Esophagus squamous epithelium (tissue), 5 donors: ENCODE measurements around the gene CDC42BPB. TPM values are rescaled to one million over a fixed set of nuclear protein-coding genes. Genes with fewer than 3 reads are reported as not detected.

Experiments used
- DNase-seq: peaks from one replicate; lab custom pipeline; 2025; lab: John Stamatoyannopoulos, UW
- H3K27ac ChIP-seq, 4 donors: fragments of 200-600 bp; sonication (generic); one replicate each; pipeline ENCODE4 v1.5.1; 2016 to 2019; ENCODE audit warnings: mild to moderate bottlenecking in 1 of 4
- H3K27me3 ChIP-seq, 4 donors: fragments of 200-600 bp; sonication (generic); 1 replicate in 3 of 4; 2 replicates in 1 of 4; pipeline versions ENCODE4 v1.5.1 to v1.6.0; 2017 to 2021; ENCODE audit warnings: antibody characterized with exemption in 1 of 4
- H3K36me3 ChIP-seq, 3 donors: fragments of 200-600 bp; sonication (generic); one replicate each; pipeline ENCODE4 v1.5.1; 2016 to 2019
- H3K4me1 ChIP-seq, 3 donors: fragments of 200-600 bp; sonication (generic); one replicate each; pipeline ENCODE4 v1.5.1; 2017 to 2019
- H3K4me3 ChIP-seq, 4 donors: fragments of 200-600 bp; sonication (generic); 1 replicate in 3 of 4; 2 replicates in 1 of 4; pipeline ENCODE4 v1.5.1; 2016 to 2019; ENCODE audit warnings: mild to moderate bottlenecking in 2 of 4, moderate library complexity in 1 of 4
- H3K9me3 ChIP-seq, 3 donors: fragments of 200-600 bp; sonication (generic); one replicate each; pipeline ENCODE4 v1.5.1; 2016 to 2019
- POLR2A ChIP-seq, 4 donors: fragments of 450-650 bp; IDR thresholded peaks; one replicate each; pipeline ENCODE4 v1.6.1; 2017; ENCODE audit warnings: antibody characterized with exemption in 4 of 4, mild to moderate bottlenecking in 4 of 4, moderate library complexity in 3 of 4
- WGBS, 2 donors: methylation state at CpG; one replicate each; pipeline ENCODE4 v1.1.5; 2018; 5-methylcytosine and 5-hydroxymethylcytosine counted together
- intact Hi-C: fragments of 100-400 bp; cut with DNase I; formaldehyde crosslinking; loops from one replicate; pipeline ENCODE4 v1.15.0; 2022
- total RNA-seq, 4 donors: library from RNA; depleted of rRNA; stranded (reverse); fragments of >200 nt; gene quantifications; one replicate each; pipeline ENCODE4 v1.1.0, GENCODE V29; 2016
- TF ChIP-seq, protein P1 (sequence below), 6 experiments: fragments of 450-650 bp in 4 of 6; fragments of 200-600 bp in 2 of 6; sonication (generic) in 2 of 6; IDR thresholded peaks; one replicate each; pipeline ENCODE4 v1.5.1; 2016 to 2019; ENCODE audit warnings: antibody characterized with exemption in 6 of 6, mild to moderate bottlenecking in 4 of 6, moderate library complexity in 4 of 6
- donor health status: DM: yes; HTN: yes; CAD: no.

The CDC42BPB gene
- total RNA-seq, 4 donors from 2014 or later = 43.7 to 98.2 (median 81.2) TPM

DNA sequence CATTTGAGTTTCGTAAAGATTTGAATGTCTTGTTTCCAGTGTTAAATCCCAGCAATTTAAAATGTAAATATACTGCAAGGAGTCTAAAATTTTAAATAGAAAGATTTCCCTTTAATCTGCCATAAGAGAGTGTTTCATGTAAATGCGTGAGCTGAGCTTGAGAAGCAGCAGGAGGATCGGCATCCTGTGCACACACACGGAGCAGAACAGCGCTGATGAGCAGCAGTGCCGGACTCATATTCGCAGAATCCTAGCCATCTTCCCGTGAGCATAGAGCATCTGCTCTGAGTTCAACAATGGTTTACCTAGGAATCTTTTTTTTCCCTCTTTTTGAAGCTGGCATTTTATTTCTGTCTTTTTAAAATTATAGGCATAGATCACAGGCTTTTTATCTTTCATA lies 164.7 kb downstream of the CDC42BPB start:
- Histone ChIP-seq H3K9me3 (no peaks in the 10 kb centered on the region), H3K4me1 (peaks cover 0 to 19% (median 0%) of the 10 kb centered on the region in 3 donors), H3K4me3 (no peak overlapping the region), H3K36me3 (peaks cover 0 to 71% (median 2%) of the 10 kb centered on the region in 3 donors), H3K27ac (no peak overlapping the region), H3K27me3 (no peaks in the 10 kb centered on the region)
- no peak for TF ChIP-seq POLR2A (IDR thresholded peaks at IDR 0.05)
- TF ChIP-seq, protein P1, sequence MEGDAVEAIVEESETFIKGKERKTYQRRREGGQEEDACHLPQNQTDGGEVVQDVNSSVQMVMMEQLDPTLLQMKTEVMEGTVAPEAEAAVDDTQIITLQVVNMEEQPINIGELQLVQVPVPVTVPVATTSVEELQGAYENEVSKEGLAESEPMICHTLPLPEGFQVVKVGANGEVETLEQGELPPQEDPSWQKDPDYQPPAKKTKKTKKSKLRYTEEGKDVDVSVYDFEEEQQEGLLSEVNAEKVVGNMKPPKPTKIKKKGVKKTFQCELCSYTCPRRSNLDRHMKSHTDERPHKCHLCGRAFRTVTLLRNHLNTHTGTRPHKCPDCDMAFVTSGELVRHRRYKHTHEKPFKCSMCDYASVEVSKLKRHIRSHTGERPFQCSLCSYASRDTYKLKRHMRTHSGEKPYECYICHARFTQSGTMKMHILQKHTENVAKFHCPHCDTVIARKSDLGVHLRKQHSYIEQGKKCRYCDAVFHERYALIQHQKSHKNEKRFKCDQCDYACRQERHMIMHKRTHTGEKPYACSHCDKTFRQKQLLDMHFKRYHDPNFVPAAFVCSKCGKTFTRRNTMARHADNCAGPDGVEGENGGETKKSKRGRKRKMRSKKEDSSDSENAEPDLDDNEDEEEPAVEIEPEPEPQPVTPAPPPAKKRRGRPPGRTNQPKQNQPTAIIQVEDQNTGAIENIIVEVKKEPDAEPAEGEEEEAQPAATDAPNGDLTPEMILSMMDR (IDR thresholded peaks at IDR 0.05) = no peak
- no peak for DNase-seq
- intact Hi-C loops = no loop called here
- 91 to 93% methylated on average over 8 of the region's 8 CpGs for WGBS, 2 donors

GRCh38 chr14:102891556-102891955 lies 165.8 kb downstream of the CDC42BPB start:
- H3K4me1 ChIP-seq = peaks cover 0 to 19% (median 0%) of the 10 kb centered on the region in 3 donors
- no peak for DNase-seq
- H3K27me3 ChIP-seq = no peaks in the 10 kb centered on the region
- 77 to 83% methylated on average over 4 of the region's 4 CpGs for WGBS, 2 donors
- H3K36me3 ChIP-seq = peaks cover 0 to 76% (median 0%) of the 10 kb centered on the region in 3 donors
- no peaks in the 10 kb centered on the region for H3K9me3 ChIP-seq
- H3K4me3 ChIP-seq = no peak overlapping the region
- intact Hi-C loops = no loop called here
- TF ChIP-seq POLR2A (IDR thresholded peaks at IDR 0.05) = no peak
- TF ChIP-seq, protein P1 (IDR thresholded peaks at IDR 0.05) = no peak
- H3K27ac ChIP-seq = no peak overlapping the region

- no peaks in the 10 kb centered on the region for H3K27me3 ChIP-seq
- no peak overlapping the region for H3K27ac ChIP-seq
- no peaks in the 10 kb centered on the region for H3K9me3 ChIP-seq
- DNase-seq = no peak
- intact Hi-C loops = no loop called here
- TF ChIP-seq, protein P1 (IDR thresholded peaks at IDR 0.05) = no peak
- TF ChIP-seq POLR2A (IDR thresholded peaks at IDR 0.05) = no peak
- peaks cover 0 to 80% (median 3%) of the 10 kb centered on the region in 3 donors for H3K36me3 ChIP-seq
- WGBS, 2 donors = 90 to 91% methylated on average over 14 to 15 of the region's 15 CpGs
- H3K4me1 ChIP-seq = peaks cover 0 to 19% (median 0%) of the 10 kb centered on the region in 3 donors
- no peak overlapping the region for H3K4me3 ChIP-seq
Measured at GRCh38 chr14:102891111-102891510, 166.2 kb downstream of the CDC42BPB start.

- H3K4me1 ChIP-seq = peaks cover 0 to 19% (median 0%) of the 10 kb centered on the region in 3 donors
- H3K36me3 ChIP-seq = peaks cover 0 to 81% (median 5%) of the 10 kb centered on the region in 3 donors
- WGBS, 2 donors = 88 to 96% methylated on average over 7 of the region's 7 CpGs
- no peak for TF ChIP-seq POLR2A (IDR thresholded peaks at IDR 0.05)
- TF ChIP-seq, protein P1 (IDR thresholded peaks at IDR 0.05) = no peak
- no peak overlapping the region for H3K4me3 ChIP-seq
- no peak overlapping the region for H3K27ac ChIP-seq
- H3K9me3 ChIP-seq = no peaks in the 10 kb centered on the region
- DNase-seq = no peak
- no peaks in the 10 kb centered on the region for H3K27me3 ChIP-seq
- intact Hi-C loops = no loop called here
Measured at GRCh38 chr14:102889615-102890014, 167.7 kb downstream of the CDC42BPB start.

DNA sequence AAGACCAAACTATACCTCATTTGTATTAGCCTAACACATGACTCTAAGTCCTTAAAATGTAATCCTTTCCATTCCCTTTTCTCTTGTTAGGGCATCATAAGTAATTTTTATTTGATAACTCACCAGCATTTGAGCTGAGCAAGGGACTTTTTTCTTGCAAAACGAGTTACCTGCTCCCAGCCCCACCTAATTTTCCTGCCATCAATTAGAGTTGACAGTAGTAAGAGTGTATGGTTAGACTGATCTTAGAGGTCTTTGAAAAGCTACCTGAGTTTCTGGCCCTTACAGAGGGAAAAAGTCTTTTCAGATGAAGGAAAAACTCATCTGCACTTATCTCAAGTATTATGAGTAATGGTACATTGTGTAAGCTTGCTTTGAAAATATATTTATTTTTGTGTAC lies 168.6 kb downstream of the CDC42BPB start:
- no peak overlapping the region for H3K4me3 ChIP-seq
- 46 to 57% methylated on average over 1 of the region's 1 CpG for WGBS, 2 donors

More for the DNA sequence above, 168.6 kb downstream of the CDC42BPB start:
- TF ChIP-seq, protein P1 (IDR thresholded peaks at IDR 0.05) = no peak
- no peak for TF ChIP-seq POLR2A (IDR thresholded peaks at IDR 0.05)
- Histone ChIP-seq H3K4me1 (peaks cover 0 to 19% (median 0%) of the 10 kb centered on the region in 3 donors), H3K27ac (peak overlapping the region in 1 of 4 donors; percentile 45), H3K9me3 (no peaks in the 10 kb centered on the region), H3K36me3 (peaks cover 0 to 81% (median 5%) of the 10 kb centered on the region in 3 donors), H3K27me3 (no peaks in the 10 kb centered on the region)
- intact Hi-C loops = no loop called here
- DNase-seq = no peak
